Endodermal cell (in vitro differentiated cells): ENCODE data around the gene CTNND2. TPM values are rescaled to one million over a fixed set of nuclear protein-coding genes. Genes with fewer than 3 reads are reported as not detected.

ENCODE experiments used
- DNase-seq: peaks from one replicate; pipeline ENCODE4 v3.0.0-alpha.2; 2017
- H3K27ac ChIP-seq: 2 replicates; pipeline ENCODE4 v1.5.1; 2013; ENCODE audit warnings: mild to moderate bottlenecking, low read depth, low read length, moderate library complexity
- H3K27me3 ChIP-seq: 2 replicates; pipeline ENCODE4 v1.6.1; 2013; ENCODE audit warnings: mild to moderate bottlenecking, low read length, moderate library complexity; ENCODE audit not compliant: insufficient read depth, control insufficient read depth, poor library complexity, severe bottlenecking
- H3K36me3 ChIP-seq: 2 replicates; pipeline ENCODE4 v1.7.0; 2013; ENCODE audit warnings: mild to moderate bottlenecking, low read length, moderate library complexity; ENCODE audit not compliant: control insufficient read depth, insufficient read depth
- H3K4me1 ChIP-seq: one replicate; pipeline ENCODE4 v1.7.0; 2013; ENCODE audit warnings: low read length; ENCODE audit not compliant: control insufficient read depth, insufficient read depth
- H3K4me3 ChIP-seq: 2 replicates; pipeline ENCODE4 v1.5.1; 2013; ENCODE audit warnings: mild to moderate bottlenecking, low read length, moderate library complexity
- H3K9ac ChIP-seq: 2 replicates; pipeline ENCODE4 v1.6.1; 2013; ENCODE audit warnings: mild to moderate bottlenecking, low read length, moderate library complexity; ENCODE audit not compliant: poor library complexity, severe bottlenecking; ENCODE audit errors: extremely low read depth
- H3K9me3 ChIP-seq: 2 replicates; pipeline ENCODE4 v1.6.1; 2013; ENCODE audit warnings: mild to moderate bottlenecking, low read length, moderate library complexity; ENCODE audit not compliant: control insufficient read depth
- H3K27ac Mint-ChIP-seq: 2 replicates; pipeline ENCODE4 v1.8.0; 2020; ENCODE audit warnings: mixed read lengths
- H3K27me3 Mint-ChIP-seq: 2 replicates; pipeline ENCODE4 v1.8.0; 2021; ENCODE audit warnings: mild to moderate bottlenecking, mixed read lengths; ENCODE audit not compliant: insufficient read depth
- H3K36me3 Mint-ChIP-seq: 2 replicates; pipeline ENCODE4 v1.8.0; 2020; ENCODE audit warnings: low read depth, mixed read lengths
- H3K4me1 Mint-ChIP-seq: 2 replicates; pipeline ENCODE4 v1.8.0; 2020; ENCODE audit warnings: mixed read lengths
- H3K4me3 Mint-ChIP-seq: 2 replicates; pipeline ENCODE4 v1.8.0; 2020; ENCODE audit warnings: mild to moderate bottlenecking, moderate library complexity, mixed read lengths
- H3K9me3 Mint-ChIP-seq: 2 replicates; pipeline ENCODE4 v1.8.0; 2020; ENCODE audit warnings: mild to moderate bottlenecking, mixed read lengths
- CTCF ChIP-seq: fragments of 200-600 bp; sonication (generic); conservative IDR thresholded peaks from 2 replicates; pipeline ENCODE4 v1.5.0; 2021; ENCODE audit warnings: antibody characterized with exemption, mild to moderate bottlenecking
- WGBS, 2 experiments: methylation state at CpG; one replicate each; pipeline versions ENCODE4 v1.1.5 to v1.1.7; 2013; ENCODE audit warnings: missing lambda C conversion rate in 2 of 2, mixed read lengths in 1 of 2; ENCODE audit not compliant: insufficient coverage in 1 of 2, insufficient read length in 1 of 2; 5-methylcytosine and 5-hydroxymethylcytosine counted together
- total RNA-seq, 2 donors: library from RNA; stranded (reverse); fragmentation: NEBNext Ultra II Directional in 1 of 2; extraction: Animal tissue kit (Norgen Biotek cat#: 25700) in 1 of 2; gene quantifications; 2 replicates in 1 of 2; 3 replicates in 1 of 2; pipeline ENCODE4 v1.2.1, GENCODE V29; 2021

The CTNND2 gene
- total RNA-seq, 2 donors from 2014 or later = 6.5 to 10.3 TPM

- Mint-ChIP-seq H3K4me1 (peaks cover 21% of the 10 kb centered on the region), H3K27me3 (no peaks in the 10 kb centered on the region), H3K27ac (no peak overlapping the region), H3K9me3 (peaks cover 11% of the 10 kb centered on the region), H3K36me3 (no peaks in the 10 kb centered on the region), H3K4me3 (no peak overlapping the region)
- DNase-seq = peak; percentile 62
- Histone ChIP-seq H3K9me3 (no peaks in the 10 kb centered on the region), H3K9ac (no peak overlapping the region), H3K36me3 (no peaks in the 10 kb centered on the region), H3K4me1 (peaks cover 6% of the 10 kb centered on the region), H3K27ac (no peak overlapping the region), H3K4me3 (no peak overlapping the region), H3K27me3 (no peaks in the 10 kb centered on the region)
- 60 to 90% methylated on average over 1 to 3 of the region's 3 CpGs for WGBS, 2 experiments
- peak; percentile 84 for TF ChIP-seq CTCF
Observed at GRCh38 chr5:11182441-11183080, 721.7 kb downstream of the CTNND2 start.

GRCh38 chr5:11181940-11182339, 722.3 kb downstream of the CTNND2 start:
- no peak for DNase-seq
- Histone ChIP-seq H3K36me3 (no peaks in the 10 kb centered on the region), H3K4me3 (peak overlapping the region; percentile 23), H3K4me1 (peaks cover 6% of the 10 kb centered on the region), H3K27ac (no peak overlapping the region), H3K9me3 (no peaks in the 10 kb centered on the region), H3K9ac (no peak overlapping the region), H3K27me3 (no peaks in the 10 kb centered on the region)
- no peaks in the 10 kb centered on the region for H3K27me3 Mint-ChIP-seq
- H3K4me3 Mint-ChIP-seq = no peak overlapping the region
- TF ChIP-seq CTCF = no peak
- H3K27ac Mint-ChIP-seq = no peak overlapping the region
- 93 to 100% methylated on average over 1 to 5 of the region's 5 CpGs for WGBS, 2 experiments
- no peaks in the 10 kb centered on the region for H3K36me3 Mint-ChIP-seq
- H3K4me1 Mint-ChIP-seq = peaks cover 21% of the 10 kb centered on the region
- H3K9me3 Mint-ChIP-seq = peaks cover 7% of the 10 kb centered on the region

- Histone ChIP-seq H3K9me3 (no peaks in the 10 kb centered on the region), H3K4me1 (peaks cover 6% of the 10 kb centered on the region), H3K27me3 (no peaks in the 10 kb centered on the region), H3K9ac (no peak overlapping the region), H3K4me3 (peak overlapping the region; percentile 23), H3K36me3 (no peaks in the 10 kb centered on the region), H3K27ac (no peak overlapping the region)
- no peak overlapping the region for H3K4me3 Mint-ChIP-seq
- no peak for TF ChIP-seq CTCF
- no peaks in the 10 kb centered on the region for H3K36me3 Mint-ChIP-seq
- WGBS, 2 experiments = 99 to 100% methylated on average over 3 to 6 of the region's 6 CpGs
- H3K9me3 Mint-ChIP-seq = peaks cover 7% of the 10 kb centered on the region
- peak overlapping the region; percentile 46 for H3K27ac Mint-ChIP-seq
- H3K27me3 Mint-ChIP-seq = no peaks in the 10 kb centered on the region
- H3K4me1 Mint-ChIP-seq = peaks cover 21% of the 10 kb centered on the region
- no peak for DNase-seq
Observed at GRCh38 chr5:11180890-11181289, 723.4 kb downstream of the CTNND2 start.
